Activated CD4-positive, alpha-beta T cell treated with anti-CD3 and anti-CD28 coated beads, Interleukin-2, amount 10 ng/mL, durations not matched to agents 7 days and 5 days (primary cell): ENCODE data around the gene SLC25A21. TPM values are rescaled to one million over a fixed set of nuclear protein-coding genes. Genes with fewer than 3 reads are reported as not detected.

Experiments used
- CTCF ChIA-PET: fragments of 350-600 bp; sonication (Branson Sonifier 250); formaldehyde crosslinking; loops from one replicate; lab custom pipeline; 2021; ENCODE audit warnings: antibody characterized with exemption; lab: Charles Lee
- POLR2A ChIA-PET: fragments of 350-600 bp; sonication (Branson Sonifier 250); formaldehyde crosslinking; loops from one replicate; lab custom pipeline; 2021; ENCODE audit warnings: antibody characterized with exemption; lab: Charles Lee
- DNase-seq: peaks from one replicate; pipeline ENCODE4 v3.0.0-alpha.2; 2020
- H3K27ac Mint-ChIP-seq: one replicate; pipeline ENCODE4 v1.8.0; 2021; ENCODE audit warnings: mild to moderate bottlenecking, moderate library complexity, mixed read lengths
- H3K27me3 Mint-ChIP-seq: one replicate; pipeline ENCODE4 v1.8.0; 2021; ENCODE audit warnings: mixed read lengths
- H3K36me3 Mint-ChIP-seq: one replicate; pipeline ENCODE4 v1.8.0; 2021; ENCODE audit warnings: low read depth, mixed read lengths
- H3K4me1 Mint-ChIP-seq: one replicate; pipeline ENCODE4 v1.8.0; 2021; ENCODE audit warnings: mixed read lengths
- H3K4me3 Mint-ChIP-seq: one replicate; pipeline ENCODE4 v1.8.0; 2021; ENCODE audit warnings: mild to moderate bottlenecking, moderate library complexity, mixed read lengths
- H3K9me3 Mint-ChIP-seq: one replicate; pipeline ENCODE4 v1.8.0; 2021; ENCODE audit warnings: mixed read lengths
- total RNA-seq, 2 experiments: library from RNA; stranded (reverse); gene quantifications; one replicate each; pipeline ENCODE4 v1.2.3, GENCODE V29; 2021

The SLC25A21 gene
- total RNA-seq, 2 experiments from 2014 or later: not detected

DNA sequence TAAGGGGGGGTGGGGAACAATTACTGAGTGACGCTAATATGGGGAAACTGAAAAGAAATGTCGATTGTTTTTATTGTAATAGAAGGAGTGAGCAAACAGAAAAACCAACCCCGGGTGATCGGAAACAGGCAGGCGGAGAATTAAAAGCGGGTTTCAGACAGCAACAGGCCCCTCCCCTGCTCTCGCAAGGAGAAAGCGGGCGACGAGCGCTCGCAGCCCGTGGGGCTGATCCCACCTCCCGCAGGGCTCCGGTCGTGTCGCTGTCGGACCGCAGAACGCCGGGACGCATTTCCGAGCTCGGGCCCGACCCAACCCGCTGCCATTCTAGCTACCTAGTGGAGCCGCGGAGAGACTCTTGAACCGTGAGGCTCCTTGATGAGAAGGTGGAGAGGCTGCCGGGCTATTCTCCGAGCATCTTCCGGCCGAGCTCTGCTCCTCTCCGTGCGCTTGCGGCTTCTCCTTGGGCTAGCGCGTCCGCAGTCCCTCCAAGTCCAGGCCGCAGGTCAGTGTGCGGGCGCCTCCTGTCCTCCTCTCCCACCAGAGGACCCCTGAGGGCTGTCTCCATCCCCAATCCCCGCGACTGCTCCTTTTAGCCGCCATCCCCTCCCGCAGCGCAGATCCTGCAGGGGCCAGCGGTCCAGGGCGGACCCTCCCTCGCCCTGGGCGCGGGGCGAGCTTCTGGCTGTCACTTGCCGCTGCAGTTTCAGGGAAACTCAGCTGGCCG lies 514.8 kb downstream of the SLC25A21 start:
- DNase-seq: no peak
- Mint-ChIP-seq H3K4me1 (peaks cover 17% of the 10 kb centered on the region), H3K4me3 (no peak overlapping the region), H3K36me3 (peaks cover 15% of the 10 kb centered on the region), H3K27ac (no peak overlapping the region), H3K27me3 (peaks cover 96% of the 10 kb centered on the region), H3K9me3 (peaks cover 6% of the 10 kb centered on the region)
- CTCF ChIA-PET: interaction anchor here (0.7 to 2.2 kb wide), 3 partner anchors 9 to 138 kb away, joined by 3 to 7 read pairs (median 3); no protein-coding TSS in a partner anchor
- POLR2A ChIA-PET: no interaction called here

DNA sequence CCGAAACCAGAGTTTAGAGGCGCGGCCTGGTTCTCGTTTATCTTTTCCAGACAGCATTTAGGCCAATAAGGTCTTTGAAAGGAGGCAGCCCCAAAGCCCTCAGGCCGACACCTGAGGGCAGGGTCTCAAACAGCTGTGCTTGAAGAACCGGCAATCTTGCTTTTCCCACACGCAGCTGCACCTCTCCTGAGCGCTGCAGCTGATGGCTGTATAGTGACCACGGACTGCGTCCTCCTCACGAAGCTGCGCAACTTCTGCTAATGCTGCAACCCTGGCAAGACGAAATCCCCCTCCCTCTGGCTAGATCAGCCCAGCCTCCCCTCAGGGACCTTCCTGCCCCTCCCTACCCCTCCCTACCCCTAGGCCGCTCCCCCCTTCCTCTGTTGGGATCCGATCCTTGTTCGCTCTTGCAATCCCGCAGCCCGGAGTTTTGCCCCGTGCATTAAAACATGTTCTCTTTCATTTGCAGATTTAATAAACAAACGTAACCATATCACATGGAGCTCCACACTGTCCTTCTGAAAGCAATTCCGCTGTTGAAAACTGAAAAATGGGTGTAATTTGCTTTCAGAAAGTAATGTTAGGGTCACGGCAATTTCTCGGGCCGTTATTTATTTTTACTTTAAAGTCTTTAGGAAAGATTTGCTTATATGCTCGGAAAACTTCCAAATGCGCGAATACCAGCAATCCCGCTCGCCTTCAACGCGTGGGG lies 515.6 kb downstream of the SLC25A21 start:
- ChIA-PET CTCF (interaction anchor here (0.7 to 2.2 kb wide), 3 partner anchors 8 to 138 kb away, joined by 3 to 7 read pairs (median 3); no protein-coding TSS in a partner anchor), POLR2A (no interaction called here)
- Mint-ChIP-seq H3K27ac (peak overlapping the region; percentile 25), H3K9me3 (peaks cover 6% of the 10 kb centered on the region), H3K4me3 (no peak overlapping the region), H3K27me3 (peaks cover 95% of the 10 kb centered on the region), H3K36me3 (peaks cover 15% of the 10 kb centered on the region), H3K4me1 (peaks cover 12% of the 10 kb centered on the region)
- no peak for DNase-seq

DNA sequence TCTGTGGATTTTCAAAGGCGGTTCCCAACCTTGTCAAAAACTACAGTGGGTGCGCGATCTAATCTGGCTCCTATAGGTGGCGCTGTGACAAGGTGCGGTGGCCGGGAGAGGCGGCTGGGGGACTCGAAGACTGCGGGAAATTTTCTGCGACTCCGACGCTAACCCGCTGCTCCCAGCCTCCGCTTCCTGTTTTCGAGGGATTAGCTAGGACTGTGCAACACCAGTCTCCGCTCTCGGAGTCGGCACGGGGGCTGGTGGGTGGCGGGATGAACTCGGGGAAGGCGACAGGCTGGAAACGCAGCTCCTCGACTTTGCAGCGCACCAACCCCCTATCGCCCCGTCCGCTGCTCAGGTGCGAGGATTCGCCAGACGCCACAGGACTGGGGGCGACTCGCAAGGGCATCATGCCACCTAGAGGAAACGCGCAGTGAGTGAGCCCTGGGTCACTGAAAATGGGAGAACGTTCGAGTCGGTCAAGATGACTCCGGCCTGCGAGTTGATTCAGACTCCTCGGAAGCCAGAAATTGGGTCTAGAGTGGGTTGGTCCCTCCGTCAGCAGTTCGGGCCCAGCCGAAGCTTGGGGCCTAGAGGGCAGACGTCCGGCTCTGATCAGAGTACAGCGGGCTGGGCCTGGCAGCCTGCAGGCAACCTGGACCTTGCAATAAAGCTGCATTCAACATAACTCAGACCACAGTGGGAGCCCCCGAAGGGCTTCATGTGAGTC lies 516.3 kb downstream of the SLC25A21 start:
- Mint-ChIP-seq H3K4me1 (peaks cover 8% of the 10 kb centered on the region), H3K27ac (peak overlapping the region; percentile 25), H3K27me3 (peaks cover 95% of the 10 kb centered on the region), H3K36me3 (peaks cover 8% of the 10 kb centered on the region), H3K4me3 (peak overlapping the region; percentile 32), H3K9me3 (peaks cover 6% of the 10 kb centered on the region)
- ChIA-PET CTCF (interaction anchor here (1.4 to 2.2 kb wide), 2 partner anchors 8 to 135 kb away, joined by 4 to 7 read pairs; no protein-coding TSS in a partner anchor), POLR2A (no interaction called here)
- no peak for DNase-seq

DNA sequence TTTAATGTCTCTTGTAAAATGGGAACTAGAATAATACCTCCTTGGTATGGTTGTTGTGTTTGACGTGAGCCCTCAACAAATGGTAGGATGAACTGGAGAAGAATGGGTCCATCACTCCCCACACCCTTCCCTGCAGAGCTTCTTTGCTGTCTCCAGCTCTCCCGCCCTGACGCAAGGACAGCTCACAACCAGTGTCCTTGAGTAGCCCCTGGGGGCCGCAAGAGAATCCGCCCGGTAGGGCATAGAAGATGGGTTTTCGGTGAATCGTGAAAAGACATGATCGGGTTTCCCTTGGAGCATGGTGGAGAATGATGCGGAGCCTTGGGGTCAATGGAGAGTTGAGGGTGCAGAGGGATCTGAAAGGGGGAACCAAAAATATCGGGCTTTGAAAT lies 516.8 kb downstream of the SLC25A21 start:
- CTCF ChIA-PET: interaction anchor here (1.4 kb wide), 1 partner anchor 134 kb away, joined by 4 read pairs; no protein-coding TSS in a partner anchor
- H3K36me3 Mint-ChIP-seq: peaks cover 8% of the 10 kb centered on the region

DNA sequence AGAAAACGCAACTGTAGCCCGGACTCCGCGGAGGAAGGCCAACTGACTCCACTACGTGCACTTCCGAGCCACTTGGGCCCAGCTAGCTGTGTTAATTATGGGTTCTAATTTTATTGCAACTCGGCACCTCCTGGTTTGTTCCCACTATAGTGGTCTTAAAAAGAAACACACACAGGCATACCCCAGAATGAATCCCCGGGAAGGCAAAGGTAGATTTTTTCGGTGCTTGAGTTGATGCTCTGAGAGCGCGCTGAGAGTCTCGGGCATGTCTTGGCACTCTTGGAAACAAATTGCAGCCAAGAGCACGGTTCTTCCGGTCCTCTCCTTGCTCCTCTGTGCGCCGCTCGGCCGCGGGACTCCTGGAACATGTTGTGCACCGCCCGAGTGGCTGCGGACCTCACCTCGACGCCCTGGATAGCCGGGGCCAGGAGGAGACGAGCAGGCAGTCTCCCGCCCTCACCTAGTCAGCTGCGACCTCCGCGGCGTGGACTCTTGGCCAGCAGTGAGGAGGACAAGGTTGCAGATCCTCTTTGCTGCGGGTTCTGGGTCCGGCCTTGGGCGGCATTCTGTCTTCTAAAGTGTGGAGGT lies 517.5 kb downstream of the SLC25A21 start:
- ChIA-PET CTCF (interaction anchor here (1.4 kb wide), 1 partner anchor 133 kb away, joined by 4 read pairs; no protein-coding TSS in a partner anchor), POLR2A (no interaction called here)
- Mint-ChIP-seq H3K27me3 (peaks cover 93% of the 10 kb centered on the region), H3K4me3 (no peak overlapping the region), H3K27ac (peak overlapping the region; percentile 19), H3K9me3 (peaks cover 6% of the 10 kb centered on the region), H3K36me3 (peaks cover 8% of the 10 kb centered on the region), H3K4me1 (peaks cover 8% of the 10 kb centered on the region)
- DNase-seq: no peak

More for the DNA sequence above, 516.8 kb downstream of the SLC25A21 start:
- Mint-ChIP-seq H3K4me3 (peak overlapping the region; percentile 32), H3K27ac (peak overlapping the region; percentile 27), H3K27me3 (peaks cover 93% of the 10 kb centered on the region), H3K9me3 (peaks cover 6% of the 10 kb centered on the region), H3K4me1 (peaks cover 8% of the 10 kb centered on the region)
- POLR2A ChIA-PET: no interaction called here
- no peak for DNase-seq

DNA sequence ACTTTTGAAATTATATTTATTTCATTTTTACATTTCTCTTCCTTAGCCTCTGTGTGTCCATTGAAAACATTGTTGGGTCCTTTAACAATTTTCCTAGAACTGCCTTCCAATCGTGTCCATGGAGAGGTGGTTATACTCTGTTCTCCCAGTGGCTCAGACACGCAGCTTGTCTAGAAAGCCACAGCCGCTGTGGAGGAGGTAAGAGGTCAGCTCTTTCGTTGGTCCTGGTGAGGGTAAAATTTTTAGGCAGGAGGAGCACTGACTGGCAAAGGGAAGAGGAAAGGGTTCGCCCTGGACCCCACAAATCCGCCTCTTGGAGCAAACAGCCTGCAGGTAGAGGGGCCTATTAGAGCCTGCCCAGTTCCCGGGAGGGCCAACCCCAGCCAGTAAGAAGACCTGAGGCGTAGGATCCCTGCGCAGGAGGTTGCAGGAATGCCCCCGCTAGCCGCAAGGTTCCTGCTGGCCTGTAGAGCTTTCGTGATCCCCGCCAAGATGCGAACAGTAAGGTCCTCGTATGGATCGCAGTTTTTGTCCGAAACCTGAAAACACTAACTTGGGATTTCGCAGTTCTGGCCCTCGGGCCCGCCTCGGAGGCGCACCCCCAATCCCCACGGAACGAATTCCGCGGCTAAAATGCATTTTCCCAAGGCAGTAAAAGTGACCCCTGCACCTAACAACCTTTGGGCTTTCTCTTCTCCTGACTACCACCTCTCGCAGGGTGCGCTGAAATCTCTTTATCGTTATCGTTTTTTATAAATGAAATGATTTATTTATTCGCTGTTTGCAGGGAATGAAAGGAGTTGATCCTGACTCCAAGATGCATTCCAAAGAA lies 518.2 kb downstream of the SLC25A21 start:
- Mint-ChIP-seq H3K9me3 (peaks cover 6% of the 10 kb centered on the region), H3K27ac (peak overlapping the region; percentile 19), H3K4me1 (peaks cover 7% of the 10 kb centered on the region), H3K27me3 (peaks cover 91% of the 10 kb centered on the region), H3K36me3 (peaks cover 7% of the 10 kb centered on the region), H3K4me3 (no peak overlapping the region)
- ChIA-PET POLR2A (no interaction called here), CTCF (no interaction called here)
- DNase-seq: no peak

DNA sequence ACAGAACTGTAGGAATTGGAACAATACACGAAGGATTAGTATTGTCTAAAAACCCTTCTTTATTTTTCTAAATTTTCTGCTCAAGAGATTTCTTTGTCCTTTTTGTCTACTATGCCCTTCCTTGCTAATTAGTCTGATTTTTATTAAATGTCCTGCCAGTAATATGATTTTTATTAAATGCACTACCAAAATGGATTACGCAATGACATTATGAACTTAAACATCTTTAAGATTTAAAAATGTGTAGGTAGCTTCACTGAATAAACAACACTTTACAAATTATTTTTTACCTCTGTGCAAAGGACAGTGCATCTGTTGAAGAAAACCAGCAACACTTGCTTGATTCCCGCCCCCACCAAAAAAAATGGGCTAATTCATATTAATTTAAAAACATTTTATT lies 519.0 kb downstream of the SLC25A21 start:
- DNase-seq: no peak
- peaks cover 4% of the 10 kb centered on the region for H3K9me3 Mint-ChIP-seq
- POLR2A ChIA-PET: no interaction called here
- no peak overlapping the region for H3K27ac Mint-ChIP-seq
- peaks cover 5% of the 10 kb centered on the region for H3K4me1 Mint-ChIP-seq
- peaks cover 5% of the 10 kb centered on the region for H3K36me3 Mint-ChIP-seq
- CTCF ChIA-PET: no interaction called here
- peaks cover 93% of the 10 kb centered on the region for H3K27me3 Mint-ChIP-seq
- no peak overlapping the region for H3K4me3 Mint-ChIP-seq

DNA sequence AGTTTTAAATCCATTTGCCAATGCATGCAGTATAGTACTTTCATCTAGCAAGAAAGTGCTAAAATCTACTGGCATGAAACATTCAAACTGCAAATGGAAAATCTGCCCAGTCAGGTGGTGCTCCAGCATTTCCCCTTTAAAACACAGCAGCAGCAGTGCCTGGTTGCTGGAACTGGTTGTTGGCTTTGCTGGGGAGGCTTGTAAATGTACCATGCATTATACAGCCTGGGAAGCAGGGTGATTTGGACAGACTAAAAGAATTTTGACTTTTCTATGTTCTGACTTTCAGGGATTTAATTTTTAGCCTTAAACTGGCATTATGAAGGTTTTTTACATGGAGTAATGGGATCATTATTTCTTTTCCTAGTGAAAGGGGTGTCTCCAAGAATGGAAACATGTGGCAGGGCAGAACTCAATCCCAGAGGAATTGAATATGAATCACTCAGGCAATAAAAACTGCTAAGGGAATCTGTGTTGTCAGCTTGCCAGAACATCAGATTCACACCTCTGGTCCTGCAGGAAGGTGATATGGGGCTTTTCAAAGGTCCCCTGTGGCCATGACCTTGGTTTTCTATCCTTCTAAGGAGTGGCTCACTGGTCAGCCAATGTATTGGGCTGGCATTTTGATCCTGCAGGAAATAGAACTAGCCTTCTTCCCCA lies 519.7 kb downstream of the SLC25A21 start:
- Mint-ChIP-seq H3K27me3 (peaks cover 93% of the 10 kb centered on the region), H3K4me3 (no peak overlapping the region), H3K36me3 (peaks cover 5% of the 10 kb centered on the region), H3K27ac (no peak overlapping the region), H3K4me1 (peaks cover 5% of the 10 kb centered on the region), H3K9me3 (peaks cover 4% of the 10 kb centered on the region)
- POLR2A ChIA-PET: no interaction called here
- no peak for DNase-seq
- CTCF ChIA-PET: no interaction called here

DNA sequence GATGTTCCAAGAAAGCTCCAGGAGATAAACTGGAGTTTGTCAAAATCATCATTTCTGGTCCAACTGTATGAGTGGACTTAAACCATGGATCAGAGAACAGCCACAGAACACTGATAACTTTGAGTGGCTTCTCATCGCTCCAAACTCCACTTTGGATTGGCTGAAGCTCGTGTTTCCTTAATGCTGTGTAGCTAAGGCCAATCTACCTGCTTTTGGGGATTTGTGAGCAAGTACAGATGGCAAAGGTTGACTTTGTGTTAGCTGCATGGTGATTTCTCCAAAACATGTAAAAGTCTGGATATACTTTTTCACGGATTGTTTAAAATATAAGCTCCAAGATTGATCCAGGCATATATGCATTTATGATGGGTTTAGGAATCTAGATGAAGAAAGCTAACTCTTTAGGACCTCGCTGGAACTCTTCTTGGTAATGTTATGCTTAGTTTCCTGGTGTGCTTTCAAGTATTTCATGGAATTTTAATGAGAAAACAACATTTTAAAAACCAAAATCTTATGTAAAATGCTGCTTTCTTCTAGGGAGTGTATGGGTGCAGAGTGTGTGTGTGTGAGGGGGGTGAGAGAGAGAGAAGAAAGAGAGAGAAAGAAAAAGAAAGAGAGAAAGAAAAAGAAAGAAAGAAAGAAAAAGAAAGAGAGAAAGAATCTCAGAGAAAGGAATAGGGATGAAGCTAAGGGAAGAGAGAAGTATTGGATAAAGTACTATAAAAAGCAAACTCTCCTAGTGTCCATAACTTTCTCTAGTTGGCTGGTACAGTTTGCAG lies 522.3 kb downstream of the SLC25A21 start:
- ChIA-PET POLR2A (no interaction called here), CTCF (interaction anchor here (1.2 kb wide), 1 partner anchor 16 kb away, joined by 3 read pairs; no protein-coding TSS in a partner anchor)
- Mint-ChIP-seq H3K9me3 (no peaks in the 10 kb centered on the region), H3K4me1 (no peaks in the 10 kb centered on the region), H3K27ac (no peak overlapping the region), H3K27me3 (peaks cover 86% of the 10 kb centered on the region), H3K36me3 (no peaks in the 10 kb centered on the region), H3K4me3 (no peak overlapping the region)
- no peak for DNase-seq

DNA sequence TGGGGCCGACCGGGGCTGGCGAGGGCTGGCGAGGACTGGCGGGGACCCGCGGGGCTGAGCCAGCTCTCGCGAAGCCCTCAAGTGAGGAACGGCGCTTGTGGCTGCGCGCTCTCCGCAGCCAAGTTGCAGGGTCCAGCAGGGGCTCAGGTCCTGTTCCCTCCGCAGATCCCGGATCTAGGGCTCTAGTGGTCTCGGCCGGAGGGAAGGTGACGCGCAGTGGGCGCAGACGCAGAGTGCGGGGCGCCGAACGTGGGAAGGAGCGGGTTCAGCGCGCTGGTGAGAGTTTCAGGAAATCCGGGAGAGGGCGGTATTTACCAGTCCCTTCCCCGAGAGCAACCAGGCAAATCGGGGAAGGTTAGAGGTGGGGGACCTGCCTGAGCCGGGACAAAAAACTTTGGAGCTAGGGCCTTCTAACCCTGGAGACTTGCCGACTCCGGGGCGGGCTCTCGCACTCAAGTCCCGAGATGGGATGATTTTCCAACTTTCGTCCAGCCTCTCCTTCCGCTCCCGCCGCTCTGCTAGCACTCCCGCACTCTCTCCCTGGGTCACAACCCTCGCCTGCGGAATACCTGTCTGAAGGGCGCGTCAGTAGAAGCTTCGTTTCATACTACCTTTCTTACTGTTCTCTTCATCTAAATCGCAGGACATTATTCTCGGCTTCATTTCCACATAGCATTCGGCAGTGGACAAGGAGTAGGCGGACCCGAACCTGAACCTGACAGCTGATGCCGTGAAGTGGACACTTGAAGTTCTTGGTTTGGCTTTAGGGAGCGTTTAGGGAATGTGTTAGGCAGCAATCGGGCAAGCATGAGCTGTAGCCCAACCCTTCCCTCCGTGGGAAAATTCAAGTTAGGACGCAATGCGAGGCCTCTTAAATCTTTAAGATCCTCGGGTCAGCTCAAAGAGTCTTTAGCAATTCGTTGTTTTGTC lies 524.3 kb downstream of the SLC25A21 start:
- Mint-ChIP-seq H3K27me3 (peaks cover 67% of the 10 kb centered on the region), H3K36me3 (no peaks in the 10 kb centered on the region), H3K4me1 (no peaks in the 10 kb centered on the region), H3K27ac (no peak overlapping the region), H3K9me3 (no peaks in the 10 kb centered on the region), H3K4me3 (no peak overlapping the region)
- DNase-seq: no peak
- ChIA-PET POLR2A (no interaction called here), CTCF (interaction anchor here (0.8 to 2.0 kb wide), 2 partner anchors 9 to 23 kb away, joined by 3 to 7 read pairs; no protein-coding TSS in a partner anchor)
